H9 (cell line): ENCODE data around the gene ANKRD44. TPM values are rescaled to one million over a fixed set of nuclear protein-coding genes. Genes with fewer than 3 reads are reported as not detected.
"Not testable (repeated sequence)": the region's sequence is repeated elsewhere in the genome, so short reads cannot be mapped to it uniquely, and the experiment has no call there.

ENCODE experiments used
- DNase-seq: peaks from one replicate; pipeline ENCODE4 v3.0.0-alpha.2; 2017
- H2AFZ ChIP-seq: one replicate; pipeline ENCODE4 v1.6.1; 2013; ENCODE audit warnings: mild to moderate bottlenecking, low read length, control low read depth, moderate library complexity
- H2AK5ac ChIP-seq: 2 replicates; pipeline ENCODE4 v1.6.1; 2013; ENCODE audit warnings: low read length, control low read depth, mixed read lengths; ENCODE audit not compliant: insufficient read length
- H2BK120ac ChIP-seq: one replicate; pipeline ENCODE4 v1.6.1; 2013; ENCODE audit warnings: low read depth, mild to moderate bottlenecking, low read length, control low read depth, inconsistent platforms; ENCODE audit not compliant: poor library complexity, severe bottlenecking
- H2BK12ac ChIP-seq: 2 replicates; pipeline ENCODE4 v1.6.1; 2013; ENCODE audit warnings: low read length, control low read depth, mixed read lengths, low read depth; ENCODE audit not compliant: insufficient read length
- H2BK15ac ChIP-seq: 2 replicates; pipeline ENCODE4 v1.6.1; 2013; ENCODE audit warnings: low read depth, low read length, control low read depth
- H2BK20ac ChIP-seq: one replicate; pipeline ENCODE4 v1.6.1; 2013; ENCODE audit warnings: low read depth, mild to moderate bottlenecking, low read length, control low read depth, inconsistent platforms; ENCODE audit not compliant: poor library complexity, severe bottlenecking
- H2BK5ac ChIP-seq: 2 replicates; pipeline ENCODE4 v1.6.1; 2013; ENCODE audit warnings: low read length, control low read depth, mixed read lengths; ENCODE audit not compliant: insufficient read length
- H3K14ac ChIP-seq: 2 replicates; pipeline ENCODE4 v1.6.1; 2013; ENCODE audit warnings: low read length, control low read depth; ENCODE audit not compliant: insufficient read depth
- H3K18ac ChIP-seq: 2 replicates; pipeline ENCODE4 v1.6.1; 2013; ENCODE audit warnings: low read depth, mild to moderate bottlenecking, mixed read lengths, low read length, control low read depth; ENCODE audit not compliant: insufficient read length
- H3K23ac ChIP-seq: 2 replicates; pipeline ENCODE4 v1.6.1; 2013; ENCODE audit warnings: low read length, control low read depth, mixed read lengths, low read depth; ENCODE audit not compliant: insufficient read length
- H3K23me2 ChIP-seq: 2 replicates; pipeline ENCODE4 v1.6.1; 2013; ENCODE audit warnings: low read depth, mild to moderate bottlenecking, mixed read lengths, low read length, control low read depth; ENCODE audit not compliant: insufficient read length, poor library complexity, severe bottlenecking
- H3K27ac ChIP-seq: 2 replicates; pipeline ENCODE4 v1.5.1; 2013; ENCODE audit warnings: low read length, control low read depth, mixed read lengths, low read depth; ENCODE audit not compliant: insufficient read length
- H3K27me3 ChIP-seq: 2 replicates; pipeline ENCODE4 v1.6.1; 2013; ENCODE audit warnings: low read length, control low read depth, inconsistent platforms; ENCODE audit not compliant: insufficient read depth
- H3K4ac ChIP-seq: 2 replicates; pipeline ENCODE4 v1.6.1; 2013; ENCODE audit warnings: low read depth, mild to moderate bottlenecking, control low read depth, inconsistent platforms, low read length, moderate library complexity
- H3K4me1 ChIP-seq: 2 replicates; pipeline ENCODE4 v1.6.1; 2013; ENCODE audit warnings: low read length, control low read depth, inconsistent platforms; ENCODE audit not compliant: insufficient read depth
- H3K4me2 ChIP-seq: 2 replicates; pipeline ENCODE4 v1.6.1; 2013; ENCODE audit warnings: low read length, control low read depth, mixed read lengths; ENCODE audit not compliant: insufficient read length, insufficient read depth
- H3K56ac ChIP-seq: 2 replicates; pipeline ENCODE4 v1.6.1; 2013; ENCODE audit warnings: low read depth, mild to moderate bottlenecking, mixed read lengths, low read length, control low read depth; ENCODE audit not compliant: insufficient read length
- H3K79me1 ChIP-seq: 2 replicates; pipeline ENCODE4 v1.6.1; 2013; ENCODE audit warnings: low read depth, mild to moderate bottlenecking, moderate library complexity, low read length, control low read depth, inconsistent platforms; ENCODE audit not compliant: insufficient read depth, poor library complexity, severe bottlenecking
- H3K79me2 ChIP-seq: 2 replicates; pipeline ENCODE4 v1.6.1; 2013; ENCODE audit warnings: low read length, control low read depth, inconsistent platforms; ENCODE audit not compliant: insufficient read depth
- H3K9ac ChIP-seq: 2 replicates; pipeline ENCODE4 v1.6.1; 2013; ENCODE audit warnings: low read length, control low read depth, mixed read lengths; ENCODE audit not compliant: insufficient read length; ENCODE audit errors: extremely low read depth
- H3K9me3 ChIP-seq: one replicate; pipeline ENCODE4 v1.6.1; 2013; ENCODE audit warnings: low read depth, low read length, inconsistent platforms; ENCODE audit not compliant: control insufficient read depth
- H3T11ph ChIP-seq: one replicate; pipeline ENCODE4 v1.6.1; 2013; ENCODE audit warnings: mild to moderate bottlenecking, low read length, control low read depth, inconsistent platforms
- H4K20me1 ChIP-seq: one replicate; pipeline ENCODE4 v1.6.1; 2013; ENCODE audit not compliant: control insufficient read depth, insufficient read length, insufficient read depth
- H4K5ac ChIP-seq: 2 replicates; pipeline ENCODE4 v1.6.1; 2013; ENCODE audit warnings: low read depth, mild to moderate bottlenecking, mixed read lengths, low read length, control low read depth; ENCODE audit not compliant: insufficient read length
- H4K8ac ChIP-seq: replicated peaks from 2 replicates; pipeline ENCODE4 v1.6.1; 2013; ENCODE audit warnings: low read length, control low read depth, mixed read lengths, low read depth; ENCODE audit not compliant: insufficient read length
- H4K91ac ChIP-seq: 2 replicates; pipeline ENCODE4 v1.6.1; 2013; ENCODE audit warnings: low read depth, mild to moderate bottlenecking, moderate library complexity, mixed read lengths, low read length, control low read depth; ENCODE audit not compliant: insufficient read length
- H3K27ac Mint-ChIP-seq, 3 experiments: 2 replicates in 2 of 3; 3 replicates in 1 of 3; pipeline ENCODE4 v1.8.0; 2020 to 2021; ENCODE audit warnings: mixed read lengths in 3 of 3, mild to moderate bottlenecking in 1 of 3, moderate library complexity in 1 of 3
- H3K27me3 Mint-ChIP-seq: 2 replicates; pipeline ENCODE4 v1.8.0; 2021; ENCODE audit warnings: low read depth, mild to moderate bottlenecking, moderate library complexity, mixed read lengths
- H3K36me3 Mint-ChIP-seq, 3 experiments: 2 replicates in 2 of 3; 3 replicates in 1 of 3; pipeline ENCODE4 v1.8.0; 2020 to 2021; ENCODE audit warnings: low read depth in 3 of 3, mixed read lengths in 3 of 3; ENCODE audit not compliant: insufficient read depth in 1 of 3
- H3K4me1 Mint-ChIP-seq, 2 experiments: 2 replicates each; pipeline ENCODE4 v1.8.0; 2020; ENCODE audit warnings: mixed read lengths in 2 of 2
- H3K4me3 Mint-ChIP-seq, 2 experiments: 2 replicates in 1 of 2; 3 replicates in 1 of 2; pipeline ENCODE4 v1.8.0; 2020 to 2021; ENCODE audit warnings: mild to moderate bottlenecking in 2 of 2, mixed read lengths in 2 of 2, moderate library complexity in 1 of 2
- H3K9me3 Mint-ChIP-seq, 2 experiments: 2 replicates in 1 of 2; 3 replicates in 1 of 2; pipeline ENCODE4 v1.8.0; 2020; ENCODE audit warnings: mild to moderate bottlenecking in 2 of 2, mixed read lengths in 2 of 2, moderate library complexity in 1 of 2
- CTCF ChIP-seq: fragments of 200-600 bp; sonication (generic); conservative IDR thresholded peaks from 3 replicates; pipeline ENCODE4 v1.8.0; 2021; ENCODE audit warnings: antibody characterized with exemption, mild to moderate bottlenecking
- WGBS: extraction: QIAGEN DNeasy Blood & Tissue Kit; methylation state at CpG from one replicate; pipeline ENCODE4 v1.1.7; 2013; ENCODE audit warnings: missing lambda C conversion rate, low lambda C conversion rate, mixed read lengths; ENCODE audit not compliant: insufficient read length; ENCODE audit errors: extremely low coverage; 5-methylcytosine and 5-hydroxymethylcytosine counted together
- total RNA-seq: library from RNA; stranded (reverse); gene quantifications from 2 replicates; pipeline ENCODE4 v1.2.1, GENCODE V29; 2021

Gene ANKRD44
- total RNA-seq, 1 experiment from 2014 or later, result 1.9 TPM

GRCh38 chr2:197024206-197024605, 286.4 kb downstream of the ANKRD44 start:
- Histone ChIP-seq H3K9me3 (no peaks in the 10 kb centered on the region), H2BK12ac (no peak overlapping the region), H4K5ac (no peak overlapping the region), H2AFZ (no peak overlapping the region), H4K20me1 (no peaks in the 10 kb centered on the region), H3K14ac (no peak overlapping the region), H4K91ac (no peak overlapping the region), H3K79me1 (no peaks in the 10 kb centered on the region), H3K27me3 (no peaks in the 10 kb centered on the region), H2AK5ac (no peak overlapping the region), H3K23ac (no peak overlapping the region), H3K56ac (no peak overlapping the region), H2BK120ac (no peak overlapping the region), H3K4me1 (no peaks in the 10 kb centered on the region), H2BK15ac (no peak overlapping the region), H4K8ac (no peak overlapping the region), H2BK20ac (no peak overlapping the region), H3K4ac (no peak overlapping the region), H3K23me2 (no peaks in the 10 kb centered on the region), H3K18ac (no peak overlapping the region), H3T11ph (no peak overlapping the region), H2BK5ac (no peak overlapping the region), H3K9ac (no peak overlapping the region), H3K4me2 (no peak overlapping the region), H3K79me2 (no peaks in the 10 kb centered on the region), H3K27ac (no peak overlapping the region)
- WGBS, result no CpG with 5 or more reads among the region's 2 CpGs
- TF ChIP-seq CTCF, result no peak
- no peaks in the 10 kb centered on the region for H3K9me3 Mint-ChIP-seq
- no peaks in the 10 kb centered on the region for H3K27me3 Mint-ChIP-seq
- no peaks in the 10 kb centered on the region for H3K4me1 Mint-ChIP-seq
- no peak overlapping the region for H3K27ac Mint-ChIP-seq
- H3K4me3 Mint-ChIP-seq, result no peak overlapping the region
- H3K36me3 Mint-ChIP-seq, result no peaks in the 10 kb centered on the region
- DNase-seq, result no peak

DNA sequence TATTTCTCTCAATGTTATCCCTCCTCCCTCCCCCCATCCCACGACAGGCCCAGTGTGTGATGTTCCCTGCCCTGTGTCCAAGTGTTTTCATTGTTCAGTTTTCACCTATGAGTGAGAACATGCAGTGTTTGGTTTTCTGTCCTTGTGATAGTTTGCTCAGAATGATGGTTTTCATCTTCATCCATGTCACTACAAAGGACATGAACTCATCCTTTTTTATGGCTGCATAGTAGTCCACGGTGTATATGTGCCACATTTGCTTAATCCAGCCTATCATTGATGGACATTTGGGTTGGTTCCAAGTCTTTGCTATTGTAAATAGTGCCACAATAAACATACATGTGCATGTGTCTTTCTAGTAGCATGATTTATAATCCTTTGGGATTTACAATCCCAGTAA, 289.7 kb downstream of the ANKRD44 start:
- not testable (repeated sequence) for H2BK120ac ChIP-seq, H3K9ac ChIP-seq, H3T11ph ChIP-seq, H3K36me3 Mint-ChIP-seq, H3K27ac Mint-ChIP-seq, H3K79me2 ChIP-seq, H2AK5ac ChIP-seq, H3K56ac ChIP-seq, H4K91ac ChIP-seq, H3K27me3 ChIP-seq, H2BK5ac ChIP-seq, H3K23ac ChIP-seq, H3K18ac ChIP-seq, H4K5ac ChIP-seq, H2BK12ac ChIP-seq, H3K23me2 ChIP-seq, H3K4ac ChIP-seq, H2BK20ac ChIP-seq, H3K4me2 ChIP-seq, H3K27ac ChIP-seq, H2BK15ac ChIP-seq, H3K79me1 ChIP-seq, DNase-seq, H3K14ac ChIP-seq, H3K4me1 ChIP-seq, H4K20me1 ChIP-seq, H3K27me3 Mint-ChIP-seq, H3K4me3 Mint-ChIP-seq, H2AFZ ChIP-seq, H3K9me3 ChIP-seq, H3K9me3 Mint-ChIP-seq, H4K8ac ChIP-seq, H3K4me1 Mint-ChIP-seq
- WGBS, result no CpG with 5 or more reads among the region's 2 CpGs
